ENCODE data around the gene SIX3. TPM values are rescaled to one million over a fixed set of nuclear protein-coding genes. Genes with fewer than 3 reads are reported as not detected.
A peak's percentile ranks its signal among the peaks of the same experiment; 100 is the strongest.

Gene SIX3
- polyA plus RNA-seq, 1 of the 3 experiments (the other 2 are of a cell fraction) = 0.58 TPM

DNA sequence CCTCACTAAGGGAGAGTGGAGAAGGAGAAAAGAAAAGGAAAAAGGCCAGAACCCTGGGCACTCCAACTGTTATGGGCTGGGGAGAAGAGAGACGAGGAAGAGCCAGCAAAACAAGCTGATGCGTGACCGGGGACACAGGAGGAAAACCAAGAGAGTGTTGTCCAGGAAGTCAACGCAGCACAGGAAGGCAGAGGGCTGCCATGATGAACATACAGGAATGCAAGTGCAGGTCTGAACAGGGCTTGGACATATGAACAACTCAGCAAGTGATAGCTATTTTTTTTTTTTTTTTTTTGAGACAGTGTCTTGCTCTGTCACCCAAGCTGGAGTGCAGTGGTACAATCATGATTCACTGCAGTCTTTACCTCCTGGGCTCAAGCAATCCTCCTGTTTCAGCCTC lies 28.4 kb downstream of the SIX3 start (continued):
- TF ChIP-seq, protein P1, sequence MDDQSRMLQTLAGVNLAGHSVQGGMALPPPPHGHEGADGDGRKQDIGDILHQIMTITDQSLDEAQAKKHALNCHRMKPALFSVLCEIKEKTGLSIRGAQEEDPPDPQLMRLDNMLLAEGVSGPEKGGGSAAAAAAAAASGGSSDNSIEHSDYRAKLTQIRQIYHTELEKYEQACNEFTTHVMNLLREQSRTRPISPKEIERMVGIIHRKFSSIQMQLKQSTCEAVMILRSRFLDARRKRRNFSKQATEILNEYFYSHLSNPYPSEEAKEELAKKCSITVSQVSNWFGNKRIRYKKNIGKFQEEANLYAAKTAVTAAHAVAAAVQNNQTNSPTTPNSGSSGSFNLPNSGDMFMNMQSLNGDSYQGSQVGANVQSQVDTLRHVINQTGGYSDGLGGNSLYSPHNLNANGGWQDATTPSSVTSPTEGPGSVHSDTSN (IDR thresholded peaks at IDR 0.05) = no peak
- no peak for TF ChIP-seq SMC3 (IDR thresholded peaks at IDR 0.05; ENCODE audit: low read depth, low read length)
- TF ChIP-seq POLR2AphosphoS5 (IDR thresholded peaks at IDR 0.05; ENCODE audit: low read depth, low read length) = no peak
- TF ChIP-seq EZH2phosphoT487 (IDR thresholded peaks at IDR 0.05; ENCODE audit: borderline replicate concordance, low read depth) = no peak

DNA sequence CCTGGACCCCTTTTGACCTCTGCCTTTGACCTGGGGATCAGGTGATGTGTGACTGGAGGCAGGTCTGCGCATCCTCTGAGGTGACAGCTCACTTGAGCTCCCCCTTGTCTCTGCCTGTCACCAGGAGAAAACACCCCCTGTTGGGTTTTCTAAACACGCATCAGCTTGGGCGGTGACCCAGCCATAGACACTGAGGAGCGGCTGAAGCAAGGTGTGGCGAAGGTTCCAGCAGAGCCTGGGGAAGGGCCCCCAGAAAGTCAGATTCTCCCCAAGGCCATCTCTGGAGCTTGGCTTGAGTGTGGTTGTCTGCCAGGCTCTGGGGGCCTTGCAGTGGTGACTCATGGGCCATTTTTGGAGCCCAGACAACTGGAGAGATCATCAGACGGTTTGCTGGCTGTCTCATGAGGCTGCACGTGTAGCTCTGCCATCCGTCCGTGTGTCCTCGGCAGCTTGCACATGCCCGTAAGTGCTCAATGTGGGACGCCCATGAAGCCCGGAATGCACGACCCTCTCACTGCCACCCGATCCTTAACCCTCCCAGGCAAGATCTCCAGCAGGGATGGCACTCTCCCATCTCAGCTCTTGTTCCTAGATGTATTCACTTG lies 29.4 kb downstream of the SIX3 start:
- H3K9me2 ChIP-seq = no peaks in the 10 kb centered on the region
- H3K79me2 ChIP-seq (ENCODE audit: insufficient read depth) = no peaks in the 10 kb centered on the region
- 0 out of 2 replicates have a peak, but pooled peaks have one; percentile 15 for TF ChIP-seq TCF12 (IDR thresholded peaks at IDR 0.05)
- TF ChIP-seq, protein P2, sequence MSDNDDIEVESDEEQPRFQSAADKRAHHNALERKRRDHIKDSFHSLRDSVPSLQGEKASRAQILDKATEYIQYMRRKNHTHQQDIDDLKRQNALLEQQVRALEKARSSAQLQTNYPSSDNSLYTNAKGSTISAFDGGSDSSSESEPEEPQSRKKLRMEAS (IDR thresholded peaks at IDR 0.05; ENCODE audit: low read depth) = peak; percentile 67; the same call in 1 of the 2 replicates
- TF ChIP-seq FOSL2 (IDR thresholded peaks at IDR 0.05; ENCODE audit: borderline replicate concordance, low read depth) = peak; percentile 41; the same call in 1 of the 2 replicates
- no peak for TF ChIP-seq EP300 (IDR thresholded peaks at IDR 0.05; ENCODE audit: borderline replicate concordance in 1 of 2, low read depth in 1 of 2, low read length in 1 of 2)
- TF ChIP-seq, protein P3, sequence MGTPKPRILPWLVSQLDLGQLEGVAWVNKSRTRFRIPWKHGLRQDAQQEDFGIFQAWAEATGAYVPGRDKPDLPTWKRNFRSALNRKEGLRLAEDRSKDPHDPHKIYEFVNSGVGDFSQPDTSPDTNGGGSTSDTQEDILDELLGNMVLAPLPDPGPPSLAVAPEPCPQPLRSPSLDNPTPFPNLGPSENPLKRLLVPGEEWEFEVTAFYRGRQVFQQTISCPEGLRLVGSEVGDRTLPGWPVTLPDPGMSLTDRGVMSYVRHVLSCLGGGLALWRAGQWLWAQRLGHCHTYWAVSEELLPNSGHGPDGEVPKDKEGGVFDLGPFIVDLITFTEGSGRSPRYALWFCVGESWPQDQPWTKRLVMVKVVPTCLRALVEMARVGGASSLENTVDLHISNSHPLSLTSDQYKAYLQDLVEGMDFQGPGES (IDR thresholded peaks at IDR 0.05; ENCODE audit: low read depth, low read length) = no peak
- peaks cover 0 to 7% of the 10 kb centered on the region in 2 experiments; a peak in 1 of 4 replicates for H3K4me1 ChIP-seq (ENCODE audit: control insufficient read depth in 1 of 2, insufficient read depth in 2 of 2, low read depth in 1 of 2, low read length in 1 of 2)
- no peak for DNase-seq
- H3K36me3 ChIP-seq (replicated peaks in 1 of 2; ENCODE audit: control insufficient read depth in 1 of 2, insufficient read depth in 2 of 2, low read length in 1 of 2) = no peaks in the 10 kb centered on the region
- H3K9ac ChIP-seq = no peak overlapping the region
- ChIA-PET CTCF (interaction anchor here (0.9 to 13.2 kb wide), 9 partner anchors 10 to 1078 kb away, joined by 3 to 130 read pairs (median 14); no protein-coding TSS in a partner anchor), POLR2A (interaction anchor here (1.2 kb wide), 1 partner anchor 12 kb away, joined by 3 read pairs; no protein-coding TSS in a partner anchor)
- H3F3A ChIP-seq (replicated peaks; ENCODE audit: insufficient read depth) = no peaks in the 10 kb centered on the region
- H3K9me3 ChIP-seq = no peaks in the 10 kb centered on the region
- no peak overlapping the region for H2AFZ ChIP-seq (ENCODE audit: low read depth)
- H3K4me2 ChIP-seq = no peak overlapping the region; the same call in 1 of the 2 replicates
- H3K4me3 ChIP-seq (ENCODE audit: low read depth in 2 of 2, low read length in 1 of 2) = no peak overlapping the region
- WGBS (ENCODE audit: low lambda C conversion rate) = 63% methylated on average over 15 of the region's 15 CpGs
- no peaks in the 10 kb centered on the region for H4K20me1 ChIP-seq (ENCODE audit: insufficient read depth)
- H3K27me3 ChIP-seq (ENCODE audit: insufficient read depth) = no peaks in the 10 kb centered on the region
- no peak overlapping the region for H3K27ac ChIP-seq (ENCODE audit: low read depth in 2 of 2, low read length in 1 of 2)

DNA sequence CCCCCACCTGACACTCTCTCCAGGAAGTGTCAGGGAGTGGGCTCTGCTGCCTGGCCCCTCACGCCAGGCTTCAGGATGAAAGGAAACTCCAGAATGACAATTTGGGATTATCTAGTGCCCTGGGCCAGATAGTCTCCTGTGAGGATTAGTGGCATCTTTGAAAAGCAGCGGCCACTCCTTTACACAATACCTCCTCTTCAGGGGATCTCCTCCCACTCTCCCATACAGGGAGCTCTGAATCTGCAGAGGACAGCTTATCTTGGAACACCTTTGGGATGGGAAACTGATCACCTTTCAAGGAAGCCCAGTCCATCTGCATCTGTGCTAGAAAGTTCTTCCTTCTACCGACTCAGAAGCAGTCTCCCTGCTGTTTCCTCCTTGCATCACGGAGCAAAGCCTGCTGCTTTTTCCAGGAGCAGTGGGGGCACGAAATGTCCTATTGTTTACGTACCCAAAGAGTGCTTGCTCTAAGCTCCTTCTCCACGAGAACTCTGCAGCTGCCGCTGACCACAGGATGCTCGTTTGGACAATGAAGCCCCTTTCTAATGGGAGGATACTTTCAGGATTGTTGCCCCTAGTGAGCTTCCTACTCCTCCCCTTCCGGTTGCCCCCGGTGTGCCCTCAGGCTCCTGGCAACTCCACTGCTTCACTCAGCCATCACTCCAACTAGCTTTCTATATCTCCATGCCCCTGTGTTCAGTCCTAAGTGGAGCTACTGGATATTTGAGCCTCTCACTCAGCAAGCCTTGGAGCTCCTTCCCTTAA lies 31.5 kb downstream of the SIX3 start:
- H2AFZ ChIP-seq (ENCODE audit: low read depth) = peak overlapping the region; percentile 44

More for the DNA sequence above, 31.5 kb downstream of the SIX3 start:
- Histone ChIP-seq H3K9ac (no peak overlapping the region), H3K79me2 (ENCODE audit: insufficient read depth) (no peaks in the 10 kb centered on the region), H3K4me2 (no peak overlapping the region), H3K4me1 (ENCODE audit: control insufficient read depth in 1 of 2, insufficient read depth in 2 of 2, low read depth in 1 of 2, low read length in 1 of 2) (peaks cover 0 to 7% of the 10 kb centered on the region in 2 experiments; a peak in 1 of 4 replicates), H3K27me3 (ENCODE audit: insufficient read depth) (no peaks in the 10 kb centered on the region), H3K36me3 (replicated peaks in 1 of 2; ENCODE audit: control insufficient read depth in 1 of 2, insufficient read depth in 2 of 2, low read length in 1 of 2) (no peaks in the 10 kb centered on the region), H3K9me2 (no peaks in the 10 kb centered on the region), H3K27ac (ENCODE audit: low read depth in 2 of 2, low read length in 1 of 2) (no peak overlapping the region), H4K20me1 (ENCODE audit: insufficient read depth) (no peaks in the 10 kb centered on the region), H3K4me3 (ENCODE audit: low read depth in 2 of 2, low read length in 1 of 2) (no peak overlapping the region), H3F3A (replicated peaks; ENCODE audit: insufficient read depth) (no peaks in the 10 kb centered on the region), H3K9me3 (no peaks in the 10 kb centered on the region)
- CTCF ChIA-PET = interaction anchor here (0.8 to 13.2 kb wide), 22 partner anchors 8 to 605 kb away, joined by 3 to 130 read pairs (median 4); no protein-coding TSS in a partner anchor
- POLR2A ChIA-PET = interaction anchor here (0.6 to 1.0 kb wide), 2 partner anchors 285 to 580 kb away, joined by 3 read pairs; no protein-coding TSS in a partner anchor
- TF ChIP-seq, protein P4, sequence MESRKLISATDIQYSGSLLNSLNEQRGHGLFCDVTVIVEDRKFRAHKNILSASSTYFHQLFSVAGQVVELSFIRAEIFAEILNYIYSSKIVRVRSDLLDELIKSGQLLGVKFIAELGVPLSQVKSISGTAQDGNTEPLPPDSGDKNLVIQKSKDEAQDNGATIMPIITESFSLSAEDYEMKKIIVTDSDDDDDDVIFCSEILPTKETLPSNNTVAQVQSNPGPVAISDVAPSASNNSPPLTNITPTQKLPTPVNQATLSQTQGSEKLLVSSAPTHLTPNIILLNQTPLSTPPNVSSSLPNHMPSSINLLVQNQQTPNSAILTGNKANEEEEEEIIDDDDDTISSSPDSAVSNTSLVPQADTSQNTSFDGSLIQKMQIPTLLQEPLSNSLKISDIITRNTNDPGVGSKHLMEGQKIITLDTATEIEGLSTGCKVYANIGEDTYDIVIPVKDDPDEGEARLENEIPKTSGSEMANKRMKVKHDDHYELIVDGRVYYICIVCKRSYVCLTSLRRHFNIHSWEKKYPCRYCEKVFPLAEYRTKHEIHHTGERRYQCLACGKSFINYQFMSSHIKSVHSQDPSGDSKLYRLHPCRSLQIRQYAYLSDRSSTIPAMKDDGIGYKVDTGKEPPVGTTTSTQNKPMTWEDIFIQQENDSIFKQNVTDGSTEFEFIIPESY (IDR thresholded peaks at IDR 0.05; ENCODE audit: borderline replicate concordance, low read depth) = no peak
- TF ChIP-seq TAF1 (IDR thresholded peaks at IDR 0.05; ENCODE audit: borderline replicate concordance, low read depth, low read length) (no peak), TEAD4 (IDR thresholded peaks at IDR 0.05; ENCODE audit: borderline replicate concordance, insufficient read depth) (no peak), SMC3 (IDR thresholded peaks at IDR 0.05; ENCODE audit: low read depth, low read length) (no peak)
- 64% methylated on average over 11 of the region's 11 CpGs for WGBS (ENCODE audit: low lambda C conversion rate)
- no peak for DNase-seq
